Peyer's patch (tissue), 4 donors: ENCODE measurements around the gene KRTAP15-1. TPM values are rescaled to one million over a fixed set of nuclear protein-coding genes. Genes with fewer than 3 reads are reported as not detected.

Experiments
- DNase-seq, 3 donors: peaks; one replicate each; pipeline ENCODE4 v3.0.0-alpha.2; 2017 to 2019
- H3K27ac ChIP-seq, 4 donors: fragments of 200-600 bp; sonication (generic); one replicate each; pipeline ENCODE4 v1.5.1; 2016 to 2019
- H3K27me3 ChIP-seq, 2 donors: fragments of 200-600 bp; sonication (generic); one replicate each; pipeline ENCODE4 v1.5.1; 2019
- H3K36me3 ChIP-seq, 3 donors: fragments of 200-600 bp; sonication (generic); one replicate each; pipeline ENCODE4 v1.5.1; 2016 to 2019
- H3K4me1 ChIP-seq, 4 donors: fragments of 200-600 bp; sonication (generic); one replicate each; pipeline ENCODE4 v1.5.1; 2016 to 2019
- H3K4me3 ChIP-seq, 4 donors: fragments of 200-600 bp; sonication (generic); 1 replicate in 3 of 4; 2 replicates in 1 of 4; pipeline ENCODE4 v1.5.1; 2016 to 2019; ENCODE audit warnings: mild to moderate bottlenecking in 1 of 4
- H3K9me3 ChIP-seq, 4 donors: fragments of 200-600 bp; sonication (generic); one replicate each; pipeline ENCODE4 v1.5.1; 2016 to 2019; ENCODE audit warnings: mild to moderate bottlenecking in 1 of 4
- CTCF ChIP-seq, 6 experiments: fragments of 450-650 bp in 4 of 6; fragments of 200-600 bp in 2 of 6; sonication (generic) in 1 of 6; IDR thresholded peaks; one replicate each; pipeline ENCODE4 v1.5.1; 2017 to 2019; ENCODE audit warnings: antibody characterized with exemption in 6 of 6, mild to moderate bottlenecking in 3 of 6, moderate library complexity in 1 of 6
- POLR2A ChIP-seq, 2 donors: fragments of 450-650 bp; IDR thresholded peaks; one replicate each; pipeline ENCODE4 v1.5.1; 2017; ENCODE audit warnings: antibody characterized with exemption in 2 of 2, mild to moderate bottlenecking in 2 of 2, moderate library complexity in 2 of 2
- total RNA-seq, 4 donors: library from RNA; depleted of rRNA; stranded (reverse); fragments of >200 nt; gene quantifications; one replicate each; pipeline ENCODE4 v1.1.0, GENCODE V29; 2016

The KRTAP15-1 gene
- total RNA-seq, 4 donors from 2014 or later: not detected

DNA sequence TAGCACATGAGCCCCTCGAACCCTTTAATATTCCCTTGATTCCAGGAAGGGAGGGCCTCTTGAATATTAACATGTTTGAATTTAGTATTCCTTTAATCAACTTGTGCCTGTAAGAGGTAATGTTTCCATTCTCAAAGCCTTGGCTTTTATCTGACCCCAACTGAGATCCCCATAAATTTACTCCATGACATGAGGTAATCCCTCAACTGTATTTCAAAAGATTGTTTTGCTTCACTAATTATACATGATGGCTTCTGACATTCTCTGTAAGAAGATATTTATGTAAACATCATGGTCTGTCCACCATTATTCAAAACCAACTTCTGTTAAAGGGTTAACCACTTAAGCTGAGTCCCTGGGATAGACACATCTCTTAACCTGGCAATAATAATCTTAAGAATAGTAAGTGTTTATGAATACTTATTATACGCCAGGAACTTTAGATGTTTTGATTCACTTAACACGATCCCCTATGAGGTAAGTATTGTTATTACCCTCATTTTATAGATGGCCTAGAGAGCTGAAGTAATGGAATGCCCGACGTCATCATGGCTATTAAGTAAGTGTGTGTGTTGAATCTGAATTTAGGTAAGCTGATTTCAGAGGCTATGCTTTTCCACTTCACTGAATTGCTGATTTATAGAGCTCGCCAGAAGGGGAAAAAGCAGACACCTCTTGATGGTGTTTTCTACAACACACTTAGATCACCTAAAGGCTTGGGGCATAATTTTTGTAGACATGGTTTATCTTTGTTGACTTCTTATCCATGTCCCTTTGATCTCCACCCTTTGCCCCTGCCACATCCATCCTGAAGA, 29.0 kb downstream of the KRTAP15-1 start:
- no peaks in the 10 kb centered on the region for H3K27me3 ChIP-seq
- no peak overlapping the region for H3K4me3 ChIP-seq
- TF ChIP-seq POLR2A (IDR thresholded peaks at IDR 0.05) (no peak), CTCF (IDR thresholded peaks at IDR 0.05) (no peak)
- no peaks in the 10 kb centered on the region for H3K4me1 ChIP-seq
- no peaks in the 10 kb centered on the region for H3K36me3 ChIP-seq
- no peak overlapping the region for H3K27ac ChIP-seq
- no peak for DNase-seq
- H3K9me3 ChIP-seq: no peaks in the 10 kb centered on the region

DNA sequence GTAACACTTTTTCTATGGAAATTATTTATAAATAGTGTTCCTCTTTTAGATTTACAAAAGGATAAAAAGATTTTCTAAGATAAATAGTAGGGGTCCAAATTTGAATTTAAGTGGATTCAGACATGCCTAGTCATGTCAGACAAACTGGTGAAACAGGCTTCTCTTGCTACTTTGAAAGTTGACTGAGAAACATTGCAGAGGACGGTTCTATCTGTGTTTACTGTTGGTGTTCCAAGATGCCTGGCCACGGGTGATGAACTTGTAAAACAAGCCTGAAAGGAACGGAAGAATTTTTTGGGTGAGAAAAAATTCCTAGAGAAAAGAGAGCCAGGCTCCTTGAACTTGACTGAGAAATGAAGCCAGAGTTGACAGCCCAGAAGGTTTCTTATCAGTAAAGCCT, 37.9 kb downstream of the KRTAP15-1 start:
- Histone ChIP-seq H3K9me3 (no peaks in the 10 kb centered on the region), H3K4me3 (no peak overlapping the region), H3K27ac (no peak overlapping the region), H3K36me3 (no peaks in the 10 kb centered on the region), H3K27me3 (no peaks in the 10 kb centered on the region), H3K4me1 (no peaks in the 10 kb centered on the region)
- no peak for DNase-seq
- no peak for TF ChIP-seq CTCF (IDR thresholded peaks at IDR 0.05)
- TF ChIP-seq POLR2A (IDR thresholded peaks at IDR 0.05): no peak

GRCh38 chr21:30479259-30479658, 39.2 kb downstream of the KRTAP15-1 start:
- no peaks in the 10 kb centered on the region for H3K27me3 ChIP-seq
- DNase-seq: no peak
- TF ChIP-seq CTCF (IDR thresholded peaks at IDR 0.05) (no peak), POLR2A (IDR thresholded peaks at IDR 0.05) (no peak)
- no peak overlapping the region for H3K27ac ChIP-seq
- H3K9me3 ChIP-seq: no peaks in the 10 kb centered on the region
- no peaks in the 10 kb centered on the region for H3K36me3 ChIP-seq
- no peak overlapping the region for H3K4me3 ChIP-seq
- H3K4me1 ChIP-seq: no peaks in the 10 kb centered on the region

DNA sequence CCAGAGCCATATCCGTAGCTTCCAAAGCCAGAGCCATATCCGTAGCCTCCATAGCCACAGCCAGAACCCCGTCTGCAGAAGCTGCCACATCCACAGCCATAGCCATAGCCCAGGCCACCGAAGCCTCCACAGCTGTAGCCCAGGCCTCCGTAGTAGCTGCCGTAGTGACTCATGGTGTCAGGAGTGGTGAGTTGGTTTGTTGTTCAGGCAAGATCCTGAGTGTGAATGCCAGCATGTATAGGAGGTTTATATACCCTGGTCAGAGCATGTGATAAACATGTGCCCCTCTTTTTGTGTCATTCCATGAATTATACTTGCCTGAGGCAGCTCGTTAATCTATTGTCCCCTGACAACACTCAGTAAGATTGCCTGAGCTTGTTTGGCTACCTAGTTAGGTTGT, 40.1 kb downstream of the KRTAP15-1 start, which contains the start of gene KRTAP19-1:
Gene KRTAP19-1 (minus strand): TSS at position 223 of the 400 bp plus-strand sequence. CDS start 50 bp downstream, at position 173.
- Histone ChIP-seq H3K27ac (no peak within 1 kb of the TSS), H3K36me3 (no peaks in the 10 kb centered on the region), H3K9me3 (no peaks in the 10 kb centered on the region), H3K4me1 (no peaks in the 10 kb centered on the region), H3K27me3 (no peaks in the 10 kb centered on the region), H3K4me3 (no peak within 1 kb of the TSS)
- no peak for DNase-seq
- TF ChIP-seq POLR2A (IDR thresholded peaks at IDR 0.05) (no peak), CTCF (IDR thresholded peaks at IDR 0.05) (no peak)

GRCh38 chr21:30482130-30482529, 42.1 kb downstream of the KRTAP15-1 start:
- no peaks in the 10 kb centered on the region for H3K4me1 ChIP-seq
- no peak for DNase-seq
- H3K4me3 ChIP-seq: no peak overlapping the region
- no peak overlapping the region for H3K27ac ChIP-seq
- H3K27me3 ChIP-seq: no peaks in the 10 kb centered on the region
- no peaks in the 10 kb centered on the region for H3K36me3 ChIP-seq
- TF ChIP-seq CTCF (IDR thresholded peaks at IDR 0.05) (no peak), POLR2A (IDR thresholded peaks at IDR 0.05) (no peak)
- H3K9me3 ChIP-seq: no peaks in the 10 kb centered on the region
